ENCODE measurements around the gene NUDT8.

Gene NUDT8

GRCh38 chr11:67648796-67649613, 19.3 kb upstream of the NUDT8 start:
- no peak overlapping the region for H3K4me3 ChIP-seq (replicated peaks in 1 of 2; ENCODE audit: low read depth in 2 of 2, low read length in 2 of 2)
- DNase-seq (ENCODE audit: low read depth in 2 of 2) = no peak
- no peak for TF ChIP-seq CTCF (IDR thresholded peaks at IDR 0.05; ENCODE audit: low read depth, low read length)

- H3K4me3 ChIP-seq (replicated peaks in 1 of 2; ENCODE audit: low read depth in 2 of 2, low read length in 2 of 2) = no peak overlapping the region
- no peak for DNase-seq (ENCODE audit: low read depth in 2 of 2)
- no peak for TF ChIP-seq CTCF (IDR thresholded peaks at IDR 0.05; ENCODE audit: low read depth, low read length)
These were observed 18.5 kb upstream of the NUDT8 start for GRCh38 chr11:67648140-67648795.

GRCh38 chr11:67647471-67647870, 17.7 kb upstream of the NUDT8 start:
- no peak overlapping the region for H3K4me3 ChIP-seq (replicated peaks in 1 of 2; ENCODE audit: low read depth in 2 of 2, low read length in 2 of 2)
- TF ChIP-seq CTCF (IDR thresholded peaks at IDR 0.05; ENCODE audit: low read depth, low read length) = no peak
- DNase-seq (ENCODE audit: low read depth in 2 of 2) = no peak

- no peak overlapping the region for H3K4me3 ChIP-seq (replicated peaks in 1 of 2; ENCODE audit: low read depth in 2 of 2, low read length in 2 of 2)
- no peak for TF ChIP-seq CTCF (IDR thresholded peaks at IDR 0.05; ENCODE audit: low read depth, low read length)
- no peak for DNase-seq (ENCODE audit: low read depth in 2 of 2)
These were observed 17.0 kb upstream of the NUDT8 start for GRCh38 chr11:67646535-67647336.

- H3K4me3 ChIP-seq (replicated peaks in 1 of 2; ENCODE audit: low read depth in 2 of 2, low read length in 2 of 2) = no peak overlapping the region
- DNase-seq (ENCODE audit: low read depth in 2 of 2) = no peak
- TF ChIP-seq CTCF (IDR thresholded peaks at IDR 0.05; ENCODE audit: low read depth, low read length) = no peak
These were observed 16.1 kb upstream of the NUDT8 start for GRCh38 chr11:67645521-67646461.
